HepG2 (cell line): Measurements from ENCODE around the gene PRMT5. TPM values are rescaled to one million over a fixed set of nuclear protein-coding genes. Genes with fewer than 3 reads are reported as not detected.

Source experiments
- ATF4 ChIP-seq, 2 experiments: fragments of 450-650 bp in 1 of 2; sonication (generic) in 1 of 2; formaldehyde crosslinking; IDR thresholded peaks; 2 replicates each; pipeline versions ENCODE4 v1.5.0 to v1.8.0; 2020 to 2022; ENCODE audit warnings: mild to moderate bottlenecking in 1 of 2, missing genetic modification reagents in 1 of 2
- GLMP ChIP-seq: sonication (generic); formaldehyde crosslinking; IDR thresholded peaks from 2 replicates; pipeline ENCODE4 v1.9.0; 2021; ENCODE audit warnings: missing genetic modification reagents, mild to moderate bottlenecking, borderline replicate concordance
- KLF12 ChIP-seq: sonication (generic); formaldehyde crosslinking; IDR thresholded peaks from 2 replicates; pipeline ENCODE4 v1.4.0; 2020; ENCODE audit warnings: missing genetic modification reagents, borderline replicate concordance
- MZF1 ChIP-seq: sonication (generic); formaldehyde crosslinking; IDR thresholded peaks from 2 replicates; pipeline ENCODE4 v1.8.1; 2023; ENCODE audit warnings: mild to moderate bottlenecking, missing genetic modification reagents, borderline replicate concordance
- NCOA1 ChIP-seq: sonication (generic); formaldehyde crosslinking; IDR thresholded peaks from 2 replicates; pipeline ENCODE4 v1.9.0; 2021; ENCODE audit warnings: missing genetic modification reagents
- PCBP1 ChIP-seq: fragments of 200-400 bp; formaldehyde crosslinking; IDR thresholded peaks from 2 replicates; pipeline ENCODE4 v1.6.1; 2017; ENCODE audit warnings: mild to moderate bottlenecking, low read depth, low read length, borderline replicate concordance
- RBAK ChIP-seq: sonication (generic); formaldehyde crosslinking; IDR thresholded peaks from 2 replicates; pipeline ENCODE4 v1.5.1; 2020; ENCODE audit warnings: mild to moderate bottlenecking, missing genetic modification reagents
- REST ChIP-seq, 2 experiments: IDR thresholded peaks; 2 replicates each; pipeline ENCODE4 v1.6.1; 2011 to 2012; ENCODE audit warnings: low read length in 2 of 2, borderline replicate concordance in 1 of 2, low read depth in 1 of 2, mild to moderate bottlenecking in 1 of 2, moderate library complexity in 1 of 2
- SIN3B ChIP-seq: fragments of 150-350 bp; IDR thresholded peaks from 2 replicates; pipeline ENCODE4 v1.6.1; 2014; ENCODE audit warnings: low read length
- ZIK1 ChIP-seq: sonication (generic); formaldehyde crosslinking; IDR thresholded peaks from 2 replicates; pipeline ENCODE4 v1.5.0; 2020; ENCODE audit warnings: mild to moderate bottlenecking, low read depth, missing genetic modification reagents, borderline replicate concordance
- ZNF607 ChIP-seq: sonication (generic); formaldehyde crosslinking; IDR thresholded peaks from 2 replicates; pipeline ENCODE4 v1.5.1; 2020; ENCODE audit warnings: missing genetic modification reagents, mild to moderate bottlenecking, borderline replicate concordance
- ZNF687 ChIP-seq: sonication (generic); formaldehyde crosslinking; IDR thresholded peaks from 2 replicates; pipeline ENCODE4 v1.5.1; 2020; ENCODE audit warnings: mild to moderate bottlenecking, missing genetic modification reagents, moderate library complexity
- ZSCAN9 ChIP-seq: IDR thresholded peaks from 2 replicates; pipeline ENCODE4 v1.6.1; 2016; ENCODE audit warnings: borderline replicate concordance
- polyA plus RNA-seq, 8 experiments: library from polyadenylated mRNA; depleted of rRNA in 3 of 8; stranded (reverse) in 7 of 8; unstranded in 1 of 8; fragments of >200 nt; fragmentation: Illumina TruSeq in 4 of 8; extraction: Trizol in 4 of 8; gene quantifications; 2 replicates each; pipeline versions ENCODE4 v1.2.1 to v1.2.3, GENCODE V29; 2011 to 2016; ENCODE audit warnings: low read depth in 4 of 8, missing spikeins in 1 of 8, mixed read lengths in 1 of 8; ENCODE audit not compliant: insufficient read depth in 1 of 8
- total RNA-seq, 5 experiments: library from RNA; depleted of rRNA; stranded (reverse); fragments of >200 nt; fragmentation: Illumina TruSeq; extraction: Trizol; gene quantifications; 2 replicates each; pipeline ENCODE4 v1.2.3, GENCODE V29; 2016; ENCODE audit warnings: low read depth in 1 of 5
- TF ChIP-seq, protein P1 (sequence below): sonication (generic); formaldehyde crosslinking; IDR thresholded peaks from 2 replicates; pipeline ENCODE4 v1.4.0; 2020; ENCODE audit warnings: missing genetic modification reagents, borderline replicate concordance

Gene PRMT5
- total and polyA plus RNA-seq, 2 of the 13 experiments (the other 11 are each of a cell fraction or from before 2014, with no cell fraction given), result 210 to 354 TPM

- TF ChIP-seq REST (IDR thresholded peaks at IDR 0.05; ENCODE audit: borderline replicate concordance in 1 of 2, low read depth in 1 of 2, low read length in 2 of 2) (peak in 1 of 2 experiments; percentile 85; a peak in 2 of 4 replicates), ZNF607 (CRISPR knock-in tag) (no peak), ATF4 (CRISPR knock-in tag; IDR thresholded peaks at IDR 0.05) (no peak), GLMP (CRISPR knock-in tag) (no peak), NCOA1 (CRISPR knock-in tag) (no peak), ZIK1 (peak; percentile 45; the same call in 1 of the 2 replicates), RBAK (CRISPR knock-in tag) (no peak; the same call in 1 of the 2 replicates), ZSCAN9 (peak; percentile 56), SIN3B (peak; percentile 50; the same call in 1 of the 2 replicates), PCBP1 (peak; percentile 99), KLF12 (no peak), MZF1 (CRISPR knock-in tag) (peak; percentile 55; the same call in 1 of the 2 replicates), ZNF687 (CRISPR knock-in tag) (peak; percentile 94)
- TF ChIP-seq, protein P1, sequence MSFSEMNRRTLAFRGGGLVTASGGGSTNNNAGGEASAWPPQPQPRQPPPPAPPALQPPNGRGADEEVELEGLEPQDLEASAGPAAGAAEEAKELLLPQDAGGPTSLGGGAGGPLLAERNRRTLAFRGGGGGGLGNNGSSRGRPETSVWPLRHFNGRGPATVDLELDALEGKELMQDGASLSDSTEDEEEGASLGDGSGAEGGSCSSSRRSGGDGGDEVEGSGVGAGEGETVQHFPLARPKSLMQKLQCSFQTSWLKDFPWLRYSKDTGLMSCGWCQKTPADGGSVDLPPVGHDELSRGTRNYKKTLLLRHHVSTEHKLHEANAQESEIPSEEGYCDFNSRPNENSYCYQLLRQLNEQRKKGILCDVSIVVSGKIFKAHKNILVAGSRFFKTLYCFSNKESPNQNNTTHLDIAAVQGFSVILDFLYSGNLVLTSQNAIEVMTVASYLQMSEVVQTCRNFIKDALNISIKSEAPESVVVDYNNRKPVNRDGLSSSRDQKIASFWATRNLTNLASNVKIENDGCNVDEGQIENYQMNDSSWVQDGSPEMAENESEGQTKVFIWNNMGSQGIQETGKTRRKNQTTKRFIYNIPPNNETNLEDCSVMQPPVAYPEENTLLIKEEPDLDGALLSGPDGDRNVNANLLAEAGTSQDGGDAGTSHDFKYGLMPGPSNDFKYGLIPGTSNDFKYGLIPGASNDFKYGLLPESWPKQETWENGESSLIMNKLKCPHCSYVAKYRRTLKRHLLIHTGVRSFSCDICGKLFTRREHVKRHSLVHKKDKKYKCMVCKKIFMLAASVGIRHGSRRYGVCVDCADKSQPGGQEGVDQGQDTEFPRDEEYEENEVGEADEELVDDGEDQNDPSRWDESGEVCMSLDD, result no peak
Observed at GRCh38 chr14:22977684-22978486, 48.7 kb upstream of the PRMT5 start (continued).
